ENCODE data around the gene DBI. TPM values are rescaled to one million over a fixed set of nuclear protein-coding genes. Genes with fewer than 3 reads are reported as not detected.

DBI gene
- total RNA-seq, 2 donors from 2014 or later: 39.3 to 43.0 TPM

DNA sequence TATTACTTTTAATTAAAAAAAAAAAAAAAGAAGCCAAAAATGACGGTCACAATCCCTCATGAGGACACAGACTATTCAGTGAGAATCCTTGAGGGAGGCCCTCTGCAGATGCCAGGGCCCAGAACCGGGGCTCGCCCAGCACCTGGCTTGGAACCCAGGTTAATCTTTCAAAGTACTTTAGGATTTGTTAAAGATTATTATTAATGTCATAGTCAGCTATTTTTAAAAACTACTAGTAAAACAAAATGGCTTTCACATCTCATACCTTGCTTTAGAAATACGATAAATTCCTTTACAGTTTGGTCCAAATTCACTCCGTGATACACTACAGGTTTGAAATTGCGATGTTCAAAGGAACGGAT is 27.2 kb upstream of the DBI start:
- peaks cover 14% of the 10 kb centered on the region for H3K4me1 Mint-ChIP-seq
- no peak overlapping the region for H3K4me3 Mint-ChIP-seq
- no peaks in the 10 kb centered on the region for H3K9me3 ChIP-seq (ENCODE audit: control insufficient read depth, low read length, poor library complexity, severe bottlenecking)
- H3K27me3 Mint-ChIP-seq: no peaks in the 10 kb centered on the region
- DNase-seq (no peak), ATAC-seq (peak; percentile 40)
- H3K27ac Mint-ChIP-seq: peak overlapping the region; percentile 47
- H3K36me3 Mint-ChIP-seq (ENCODE audit: low read depth): peaks cover 12% of the 10 kb centered on the region

DNA sequence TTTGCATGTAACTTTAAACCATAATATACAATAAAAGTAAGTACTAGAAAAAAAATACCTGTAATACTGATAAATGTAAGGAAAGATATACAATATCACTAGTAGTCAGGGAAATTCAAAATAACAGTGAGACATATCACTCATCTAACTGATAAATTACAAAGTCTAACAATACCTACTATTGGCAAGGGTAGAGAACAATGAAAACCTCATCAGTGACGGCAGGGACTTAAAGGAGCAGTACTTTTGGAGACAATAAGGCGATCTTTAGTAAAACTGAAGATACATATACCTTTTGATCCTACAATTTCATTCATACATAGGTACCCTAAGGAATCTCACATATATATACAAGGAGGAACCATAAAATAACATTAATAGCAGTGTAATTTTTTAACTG is 25.1 kb upstream of the DBI start:
- no peaks in the 10 kb centered on the region for H3K9me3 ChIP-seq (ENCODE audit: control insufficient read depth, low read length, poor library complexity, severe bottlenecking)
- no peak for DNase-seq
- Mint-ChIP-seq H3K36me3 (ENCODE audit: low read depth) (peaks cover 3% of the 10 kb centered on the region), H3K4me3 (no peak overlapping the region), H3K27ac (no peak overlapping the region), H3K27me3 (no peaks in the 10 kb centered on the region), H3K4me1 (peaks cover 14% of the 10 kb centered on the region)
- ATAC-seq: no peak

DNA sequence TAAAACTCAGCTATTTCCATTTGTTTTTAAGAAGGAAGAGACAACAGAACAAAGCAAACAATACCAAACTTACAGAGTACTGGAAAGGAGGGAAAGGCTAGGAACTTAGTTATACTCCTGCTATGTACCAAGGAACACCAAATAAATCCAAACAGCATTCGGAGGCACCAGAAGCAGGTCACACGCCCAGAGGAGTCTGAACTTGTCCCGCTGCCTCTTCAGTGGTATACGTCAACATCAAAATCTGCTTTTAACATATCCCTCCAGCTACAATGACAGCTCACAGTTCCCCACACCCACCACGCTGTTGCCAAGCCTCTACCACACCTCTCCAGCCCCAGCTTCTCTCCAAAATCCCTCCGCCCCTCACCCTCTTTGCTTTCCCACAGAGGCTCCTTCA is 17.5 kb upstream of the DBI start:
- no peak for ATAC-seq
- H3K27ac Mint-ChIP-seq: no peak overlapping the region
- no peaks in the 10 kb centered on the region for H3K27me3 Mint-ChIP-seq
- H3K4me1 Mint-ChIP-seq: no peaks in the 10 kb centered on the region
- DNase-seq: no peak
- H3K36me3 Mint-ChIP-seq (ENCODE audit: low read depth): no peaks in the 10 kb centered on the region
- H3K4me3 Mint-ChIP-seq: no peak overlapping the region
- H3K9me3 ChIP-seq (ENCODE audit: control insufficient read depth, low read length, poor library complexity, severe bottlenecking): no peaks in the 10 kb centered on the region

DNA sequence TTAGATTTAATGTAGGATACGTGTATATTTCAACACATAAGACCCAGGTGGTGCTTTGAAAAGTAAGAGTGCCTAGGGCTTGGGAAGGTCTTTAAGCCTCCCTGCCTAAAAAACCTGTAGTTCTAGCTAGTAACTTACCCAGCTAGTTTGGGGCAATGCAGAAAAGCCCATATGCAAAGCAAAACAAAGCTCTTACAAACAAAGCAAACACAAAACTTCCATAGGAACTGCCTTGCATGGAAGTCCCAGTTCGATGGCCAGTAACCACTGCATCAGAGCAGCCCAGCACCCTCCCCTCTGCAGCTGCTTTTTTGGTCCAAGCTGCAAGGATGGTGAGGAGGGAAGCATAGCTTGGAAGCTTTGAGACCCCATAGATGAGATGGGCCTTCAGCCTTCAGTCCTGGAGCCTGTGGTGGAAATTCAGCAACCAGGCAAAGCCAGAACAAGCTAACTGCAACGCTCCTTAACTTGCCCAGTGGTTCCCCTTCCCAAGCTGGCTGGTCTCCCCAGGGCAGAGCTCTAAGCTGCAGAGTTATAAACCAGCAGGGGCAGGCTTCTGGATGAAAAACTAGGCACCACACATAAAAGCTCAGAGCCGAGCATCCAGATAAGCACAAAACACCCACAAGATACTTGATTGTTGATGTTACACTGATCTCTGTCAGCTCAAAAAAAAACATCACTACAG is 16.3 kb upstream of the DBI start:
- no peak for ATAC-seq

DNA sequence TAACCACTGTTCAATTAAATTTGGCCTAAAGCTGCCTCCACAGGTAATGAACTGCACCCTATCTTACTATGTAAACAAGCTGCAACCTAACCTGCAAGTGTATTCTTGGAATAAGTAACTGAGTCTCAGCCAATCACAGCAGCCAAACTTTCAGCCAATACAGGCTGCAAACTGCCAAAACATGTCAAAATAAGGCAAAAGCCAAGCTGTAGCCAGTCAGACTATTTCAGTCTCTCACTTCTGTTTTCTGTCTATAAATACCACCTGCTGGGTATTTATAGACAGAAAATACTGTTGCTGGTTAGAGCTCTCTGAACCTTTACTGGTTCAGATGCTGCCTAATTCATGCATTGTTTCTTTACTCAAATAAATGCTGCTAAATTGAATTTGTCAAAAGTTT is 14.4 kb upstream of the DBI start:
- Mint-ChIP-seq H3K4me3 (no peak overlapping the region), H3K36me3 (ENCODE audit: low read depth) (peaks cover 3% of the 10 kb centered on the region), H3K27me3 (no peaks in the 10 kb centered on the region), H3K4me1 (peaks cover 12% of the 10 kb centered on the region), H3K27ac (no peak overlapping the region)
- no peaks in the 10 kb centered on the region for H3K9me3 ChIP-seq (ENCODE audit: control insufficient read depth, low read length, poor library complexity, severe bottlenecking)
- ATAC-seq (no peak), DNase-seq (no peak)

More for the DNA sequence above, 16.3 kb upstream of the DBI start:
- no peaks in the 10 kb centered on the region for H3K27me3 Mint-ChIP-seq
- no peak overlapping the region for H3K27ac Mint-ChIP-seq
- no peak for DNase-seq
- no peak overlapping the region for H3K4me3 Mint-ChIP-seq
- no peaks in the 10 kb centered on the region for H3K36me3 Mint-ChIP-seq (ENCODE audit: low read depth)
- no peaks in the 10 kb centered on the region for H3K9me3 ChIP-seq (ENCODE audit: control insufficient read depth, low read length, poor library complexity, severe bottlenecking)
- peaks cover 3% of the 10 kb centered on the region for H3K4me1 Mint-ChIP-seq

DNA sequence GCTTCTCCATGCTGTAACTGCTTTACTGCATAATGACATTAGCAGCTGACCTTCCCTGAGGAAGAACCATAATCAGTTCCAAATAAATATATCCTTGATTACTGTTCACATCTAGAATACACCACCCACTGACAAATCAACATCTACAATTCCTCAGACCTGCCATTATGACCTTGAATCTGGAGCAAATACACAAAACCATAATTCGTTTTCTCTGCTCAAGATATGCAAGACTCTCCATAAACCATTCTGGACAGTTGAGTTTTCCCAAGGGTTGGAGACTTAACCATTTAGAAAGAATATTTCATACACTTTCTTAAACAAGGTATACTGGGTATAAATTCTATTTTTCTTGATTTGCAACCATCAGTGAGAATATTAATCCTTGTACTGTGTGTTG is 11.9 kb upstream of the DBI start:
- peaks cover 12% of the 10 kb centered on the region for H3K4me1 Mint-ChIP-seq
- ATAC-seq (no peak), DNase-seq (no peak)
- H3K27me3 Mint-ChIP-seq: no peaks in the 10 kb centered on the region
- peaks cover 3% of the 10 kb centered on the region for H3K36me3 Mint-ChIP-seq (ENCODE audit: low read depth)
- H3K9me3 ChIP-seq (ENCODE audit: control insufficient read depth, low read length, poor library complexity, severe bottlenecking): no peaks in the 10 kb centered on the region
- no peak overlapping the region for H3K4me3 Mint-ChIP-seq
- H3K27ac Mint-ChIP-seq: no peak overlapping the region

DNA sequence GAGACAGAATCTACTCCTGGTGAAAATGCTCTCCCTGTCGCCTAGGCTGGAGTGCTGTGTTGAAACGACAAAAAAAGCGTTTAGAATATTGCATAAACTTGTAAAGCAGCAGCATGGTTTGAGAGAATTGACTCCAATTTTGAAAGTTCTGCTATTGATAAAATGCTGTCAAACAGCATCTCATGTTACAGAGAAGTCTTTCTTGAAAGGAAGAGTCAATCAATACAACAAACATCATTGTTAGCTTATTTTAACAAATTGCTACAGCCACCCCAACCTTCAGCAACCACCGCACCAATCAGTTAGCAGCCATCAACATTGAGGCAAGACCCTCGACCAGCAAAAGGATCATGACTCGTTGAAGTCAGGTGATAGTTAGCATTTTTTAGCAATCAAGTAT is 7.0 kb upstream of the DBI start:
- Mint-ChIP-seq H3K4me3 (no peak overlapping the region), H3K27ac (no peak overlapping the region), H3K36me3 (ENCODE audit: low read depth) (peaks cover 3% of the 10 kb centered on the region), H3K4me1 (peaks cover 19% of the 10 kb centered on the region), H3K27me3 (no peaks in the 10 kb centered on the region)
- no peak for ATAC-seq
- no peak for DNase-seq
- H3K9me3 ChIP-seq (ENCODE audit: control insufficient read depth, low read length, poor library complexity, severe bottlenecking): no peaks in the 10 kb centered on the region

DNA sequence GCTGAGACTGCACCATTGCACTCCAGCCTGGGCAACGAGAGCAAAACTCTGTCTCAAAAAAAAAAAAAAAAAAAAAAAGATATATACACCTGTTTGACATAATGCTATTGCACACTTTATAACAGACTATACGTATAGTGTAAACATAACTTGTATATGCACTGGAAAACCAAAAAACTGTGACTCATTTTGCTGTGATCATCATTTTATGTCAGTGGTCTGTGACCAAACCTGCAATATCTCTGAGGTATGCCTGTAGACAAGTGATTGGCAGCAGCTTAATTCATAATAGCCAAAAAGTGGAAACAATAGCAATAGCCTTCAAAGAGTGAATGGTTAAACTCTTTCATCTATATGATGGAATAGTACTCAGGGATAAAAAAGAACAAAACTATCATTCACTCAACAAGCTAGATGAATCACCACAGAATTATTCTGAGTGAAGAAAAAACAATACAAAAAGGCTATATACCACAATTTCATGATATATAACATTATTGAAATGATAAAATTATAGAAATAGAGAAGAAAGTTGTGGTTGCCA is 6.3 kb upstream of the DBI start:
- H3K27ac Mint-ChIP-seq: no peak overlapping the region
- DNase-seq: no peak
- H3K4me1 Mint-ChIP-seq: peaks cover 25% of the 10 kb centered on the region
- peaks cover 3% of the 10 kb centered on the region for H3K36me3 Mint-ChIP-seq (ENCODE audit: low read depth)
- H3K27me3 Mint-ChIP-seq: no peaks in the 10 kb centered on the region
- H3K4me3 Mint-ChIP-seq: no peak overlapping the region
- no peaks in the 10 kb centered on the region for H3K9me3 ChIP-seq (ENCODE audit: control insufficient read depth, low read length, poor library complexity, severe bottlenecking)
- ATAC-seq: no peak

DNA sequence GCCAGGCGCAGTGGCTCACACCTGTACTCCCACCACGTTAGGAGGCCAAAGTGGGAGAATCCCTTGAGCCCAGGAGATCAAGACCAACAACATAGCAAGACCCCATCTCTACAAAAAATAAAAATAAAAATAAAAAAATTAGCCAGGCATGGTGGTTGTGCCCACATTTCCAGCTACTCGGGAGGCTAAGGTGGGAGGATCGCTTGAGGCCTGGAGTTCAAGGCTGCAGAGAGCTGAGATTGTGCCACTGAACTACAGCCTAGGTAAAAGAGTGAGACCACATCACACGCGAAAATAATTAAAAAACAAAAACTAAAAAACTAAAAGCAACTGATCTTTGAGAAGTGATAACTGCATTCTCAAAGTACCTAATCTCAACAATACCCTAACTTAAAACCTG is 2.0 kb upstream of the DBI start:
- DNase-seq (no peak), ATAC-seq (no peak)
- H3K9me3 ChIP-seq (ENCODE audit: control insufficient read depth, low read length, poor library complexity, severe bottlenecking): no peaks in the 10 kb centered on the region
- no peaks in the 10 kb centered on the region for H3K27me3 Mint-ChIP-seq
- H3K27ac Mint-ChIP-seq: peak overlapping the region; percentile 98
- peaks cover under 1% of the 10 kb centered on the region for H3K36me3 Mint-ChIP-seq (ENCODE audit: low read depth)
- H3K4me3 Mint-ChIP-seq: peak overlapping the region; percentile 98
- peaks cover 40% of the 10 kb centered on the region for H3K4me1 Mint-ChIP-seq

DNA sequence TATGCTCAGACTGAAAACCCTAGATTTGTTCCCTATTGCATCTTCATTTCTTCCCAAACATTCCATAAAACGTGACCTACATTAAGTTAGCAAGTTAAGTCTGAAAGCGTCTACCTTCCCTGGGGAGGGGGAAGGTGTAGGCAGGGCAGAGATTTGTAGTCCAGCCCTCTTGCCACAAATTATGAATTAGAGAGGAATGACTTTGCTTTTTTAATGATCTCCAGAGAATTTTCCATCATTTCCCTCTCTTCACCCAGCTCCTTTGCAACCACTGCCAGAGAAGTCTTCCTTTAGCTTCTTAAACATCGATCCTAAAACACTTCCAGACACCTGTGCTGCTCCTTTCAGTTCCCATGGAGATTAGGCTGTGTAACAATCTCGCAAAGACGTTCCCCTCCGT is 1.3 kb upstream of the DBI start:
- Mint-ChIP-seq H3K4me1 (peaks cover 43% of the 10 kb centered on the region), H3K36me3 (ENCODE audit: low read depth) (peaks cover 4% of the 10 kb centered on the region), H3K27me3 (no peaks in the 10 kb centered on the region), H3K4me3 (peak overlapping the region; percentile 98), H3K27ac (peak overlapping the region; percentile 98)
- ATAC-seq: no peak
- H3K9me3 ChIP-seq (ENCODE audit: control insufficient read depth, low read length, poor library complexity, severe bottlenecking): no peaks in the 10 kb centered on the region
- DNase-seq: no peak

DNA sequence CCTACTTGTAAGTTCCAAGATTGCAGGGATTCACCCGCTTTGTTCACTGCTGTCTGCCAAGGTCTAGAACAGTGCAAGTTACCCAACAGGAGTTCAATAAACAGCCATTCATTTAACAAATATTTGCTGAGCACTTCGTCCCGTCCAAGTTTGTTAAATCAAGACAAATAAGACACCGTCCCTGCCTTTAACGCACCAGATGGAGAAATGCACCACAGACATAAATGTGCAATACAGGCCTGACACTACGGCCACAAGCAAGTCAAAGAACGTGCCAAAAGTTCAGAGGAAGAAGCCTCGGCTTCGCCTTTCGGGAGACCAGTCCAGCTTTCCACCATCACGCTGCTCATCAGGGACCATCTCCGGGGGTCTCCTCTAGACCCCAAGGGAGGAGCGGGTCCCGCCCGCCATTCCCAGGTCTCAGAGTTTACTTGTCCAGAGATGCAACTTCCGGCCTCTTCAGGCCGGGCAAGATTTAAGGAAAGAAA is 572 bp upstream of the DBI start:
- peaks cover 45% of the 10 kb centered on the region for H3K4me1 Mint-ChIP-seq
- ATAC-seq: peak; percentile 4
- no peaks in the 10 kb centered on the region for H3K9me3 ChIP-seq (ENCODE audit: control insufficient read depth, low read length, poor library complexity, severe bottlenecking)

DNA sequence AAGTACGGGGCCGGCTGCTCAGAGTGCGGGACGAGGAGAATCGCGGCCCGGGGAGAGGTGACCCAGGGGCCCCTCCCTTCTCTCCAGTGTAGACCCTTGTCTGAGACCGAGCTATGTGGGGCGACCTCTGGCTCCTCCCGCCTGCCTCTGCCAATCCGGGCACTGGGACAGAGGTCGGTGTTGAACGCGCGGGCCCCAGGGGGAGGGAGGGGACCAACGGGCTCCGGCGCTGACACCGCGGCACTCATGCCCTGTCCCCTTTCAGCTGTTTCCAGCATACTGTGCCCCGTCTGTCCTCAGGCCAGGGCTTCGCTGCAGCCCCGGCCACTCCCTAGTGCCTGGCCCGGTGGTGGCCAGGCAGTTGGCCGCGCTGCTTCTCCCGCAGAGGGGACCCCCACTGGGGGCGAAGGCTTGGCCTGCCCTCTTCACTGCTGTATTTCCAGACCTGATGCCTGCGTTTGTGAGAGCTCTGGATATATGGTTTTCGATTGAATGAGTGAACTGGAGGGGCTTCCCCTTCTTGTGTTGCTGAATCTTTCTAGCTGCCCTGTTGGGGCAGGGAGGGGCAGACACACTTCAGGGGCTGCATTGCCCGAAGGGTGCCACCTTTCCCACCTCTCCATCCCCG is 809 bp downstream of the DBI start:
- H3K27ac Mint-ChIP-seq: peak overlapping the region; percentile 98
- no peaks in the 10 kb centered on the region for H3K27me3 Mint-ChIP-seq
- peaks cover 4% of the 10 kb centered on the region for H3K36me3 Mint-ChIP-seq (ENCODE audit: low read depth)
- H3K9me3 ChIP-seq (ENCODE audit: control insufficient read depth, low read length, poor library complexity, severe bottlenecking): no peaks in the 10 kb centered on the region
- ATAC-seq (peak; percentile 17), DNase-seq (peak; percentile 18 to 32 (median 29))
- H3K4me1 Mint-ChIP-seq: peaks cover 44% of the 10 kb centered on the region
- H3K4me3 Mint-ChIP-seq: peak overlapping the region; percentile 98

More for the DNA sequence above, 572 bp upstream of the DBI start:
- Mint-ChIP-seq H3K27me3 (no peaks in the 10 kb centered on the region), H3K36me3 (ENCODE audit: low read depth) (peaks cover 4% of the 10 kb centered on the region), H3K4me3 (peak overlapping the region; percentile 98), H3K27ac (peak overlapping the region; percentile 98)
- DNase-seq: no peak

DNA sequence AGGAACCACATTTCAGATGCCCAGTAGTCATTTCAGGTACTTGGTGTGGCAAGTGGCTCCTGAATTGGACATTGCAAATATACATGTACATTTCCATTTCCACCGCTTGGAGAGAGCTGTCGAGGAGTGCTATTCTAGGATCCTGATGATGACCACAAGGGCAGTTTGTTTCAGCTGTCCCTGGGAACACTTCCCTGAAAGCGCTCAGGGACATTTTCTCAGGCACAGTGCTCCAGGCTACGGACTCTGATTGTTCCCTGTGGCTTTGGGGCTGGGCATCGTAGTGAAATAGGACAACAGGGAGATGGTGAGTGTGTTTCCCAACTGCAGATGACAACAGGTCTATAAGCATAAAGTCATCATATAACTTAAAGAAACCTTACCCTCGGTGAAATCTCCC is 3.1 kb downstream of the DBI start:
- Mint-ChIP-seq H3K4me1 (peaks cover 36% of the 10 kb centered on the region), H3K4me3 (no peak overlapping the region), H3K27me3 (no peaks in the 10 kb centered on the region), H3K27ac (peak overlapping the region; percentile 34), H3K36me3 (ENCODE audit: low read depth) (peaks cover 13% of the 10 kb centered on the region)
- H3K9me3 ChIP-seq (ENCODE audit: control insufficient read depth, low read length, poor library complexity, severe bottlenecking): no peaks in the 10 kb centered on the region
- ATAC-seq (no peak), DNase-seq (no peak)

DNA sequence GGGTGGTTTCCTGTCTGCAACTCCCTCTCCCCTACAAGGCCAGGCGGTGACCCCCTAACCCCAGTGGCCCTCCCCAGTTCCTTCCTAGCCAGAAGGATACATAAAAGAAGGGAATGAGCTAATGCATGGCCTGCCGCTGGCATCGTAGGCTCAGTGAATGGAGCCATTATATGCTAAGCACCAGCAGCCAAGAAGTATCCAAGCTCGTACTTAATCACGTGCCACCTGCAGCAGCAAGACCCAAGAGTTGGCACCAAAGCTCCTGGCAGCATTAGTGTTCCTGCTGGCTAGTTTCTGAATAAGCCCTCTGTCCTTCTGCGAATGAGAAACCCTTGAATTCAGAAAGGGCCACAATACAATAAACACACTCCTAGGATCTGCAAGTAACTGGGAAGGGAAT is 4.3 kb downstream of the DBI start:
- no peak for ATAC-seq
- peaks cover 24% of the 10 kb centered on the region for H3K4me1 Mint-ChIP-seq
- H3K27ac Mint-ChIP-seq: no peak overlapping the region
- H3K4me3 Mint-ChIP-seq: no peak overlapping the region
- peaks cover 13% of the 10 kb centered on the region for H3K36me3 Mint-ChIP-seq (ENCODE audit: low read depth)
- H3K9me3 ChIP-seq (ENCODE audit: control insufficient read depth, low read length, poor library complexity, severe bottlenecking): no peaks in the 10 kb centered on the region
- no peaks in the 10 kb centered on the region for H3K27me3 Mint-ChIP-seq
- DNase-seq: no peak

Data from T-helper 17 cell (primary cell).